HG03521 (cell line): ENCODE results near the gene NIM1K.
"Not testable (repeated sequence)": the region's sequence is repeated elsewhere in the genome, so short reads cannot be mapped to it uniquely, and the experiment has no call there.

Experiments used
- ATAC-seq: cut with Tn5 transposase; IDR thresholded peaks from one replicate; pipeline ENCODE4 v1.9.1; 2021; ENCODE audit warnings: mild to moderate bottlenecking, moderate library complexity; ENCODE audit not compliant: unreplicated experiment

The NIM1K gene

DNA sequence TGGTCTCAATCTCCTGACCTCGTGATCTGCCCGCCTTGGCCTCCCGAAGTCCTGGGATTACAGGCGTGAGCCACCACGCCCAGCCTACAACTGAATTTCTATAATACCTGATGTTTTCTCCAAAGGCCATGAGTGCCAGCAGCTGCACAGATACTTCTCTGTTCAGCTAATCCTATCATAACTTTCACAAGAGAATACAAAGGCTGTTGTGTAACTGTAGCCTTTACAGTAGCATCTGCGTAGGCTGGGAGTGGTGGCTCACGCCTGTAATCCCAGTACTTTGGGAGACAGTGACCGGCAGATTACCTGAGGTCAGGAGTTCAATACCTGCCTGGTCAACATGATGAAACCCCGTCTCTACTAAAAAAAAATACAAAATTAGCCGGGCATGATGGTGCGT lies 8.9 kb upstream of the NIM1K start:
- ATAC-seq: not testable (repeated sequence)

DNA sequence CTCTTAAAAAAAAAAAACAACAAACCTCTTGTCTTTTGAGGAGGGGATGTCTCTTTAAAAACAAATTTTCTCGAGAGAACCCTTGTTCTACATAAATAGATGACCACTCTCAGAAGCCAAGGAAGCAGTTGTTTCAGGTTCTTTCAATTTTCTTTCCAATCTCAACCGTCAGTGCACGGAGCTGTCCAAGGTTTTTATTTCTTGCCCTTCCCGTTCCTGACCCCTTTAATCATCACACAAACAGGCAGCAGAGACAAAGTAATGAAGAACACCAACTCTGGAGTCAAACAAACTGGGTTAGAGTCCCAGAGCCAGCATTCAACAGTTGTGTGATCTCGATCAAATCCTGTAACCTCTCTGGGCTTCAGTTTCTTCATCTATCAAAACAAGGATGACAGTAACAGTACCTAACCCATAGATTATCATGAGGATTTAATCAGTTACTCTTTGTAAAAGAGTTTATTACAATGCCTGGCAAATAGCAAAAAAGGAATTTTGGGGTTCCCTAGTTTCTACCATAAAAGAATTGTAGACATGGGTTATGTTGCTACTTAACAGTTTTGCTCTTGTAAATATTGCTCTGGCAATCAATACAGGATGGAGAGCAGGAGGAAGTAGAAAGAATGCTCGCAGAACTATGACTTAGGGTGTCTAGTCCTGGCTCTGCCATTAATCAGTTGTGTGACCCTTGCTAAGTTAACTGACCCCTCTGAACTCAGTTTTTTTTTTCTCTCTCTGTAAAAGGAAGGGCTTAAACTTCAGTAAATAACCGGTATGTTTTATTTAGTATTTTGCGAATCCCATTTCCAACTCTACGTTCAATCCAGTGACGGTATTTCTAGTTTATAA lies 1.0 kb upstream of the NIM1K start:
- no peak for ATAC-seq

DNA sequence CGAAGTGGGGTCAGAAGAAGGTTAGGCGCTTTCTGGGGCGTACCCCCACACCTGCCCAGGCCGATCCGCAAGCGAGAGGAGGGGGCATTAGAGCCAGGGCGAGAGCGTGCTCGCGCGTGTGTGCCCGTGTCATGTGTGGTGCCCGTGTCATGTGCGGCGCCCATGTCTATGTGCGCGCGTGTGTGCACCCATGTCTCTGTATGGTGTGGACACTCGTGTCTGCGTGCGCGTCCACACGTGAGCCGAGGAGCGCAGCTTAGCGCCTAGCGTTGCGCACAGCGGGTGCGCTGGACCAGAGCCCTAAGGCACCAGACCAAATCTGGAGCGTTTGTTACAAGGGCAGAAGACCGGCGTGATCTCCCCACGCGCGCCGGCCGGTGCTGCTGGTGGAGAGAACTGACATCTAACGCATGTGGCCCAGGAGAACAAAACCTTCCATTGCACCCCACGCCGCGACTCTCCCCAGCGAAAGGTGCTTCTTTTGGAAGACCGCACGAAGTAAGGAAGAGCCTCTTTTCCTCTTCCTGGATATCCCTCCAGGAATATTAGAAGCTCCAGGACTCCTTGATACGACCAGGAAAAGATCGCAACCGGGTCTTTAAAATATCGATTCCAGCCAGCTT lies 644 bp downstream of the NIM1K start:
- ATAC-seq: peak; percentile 26

DNA sequence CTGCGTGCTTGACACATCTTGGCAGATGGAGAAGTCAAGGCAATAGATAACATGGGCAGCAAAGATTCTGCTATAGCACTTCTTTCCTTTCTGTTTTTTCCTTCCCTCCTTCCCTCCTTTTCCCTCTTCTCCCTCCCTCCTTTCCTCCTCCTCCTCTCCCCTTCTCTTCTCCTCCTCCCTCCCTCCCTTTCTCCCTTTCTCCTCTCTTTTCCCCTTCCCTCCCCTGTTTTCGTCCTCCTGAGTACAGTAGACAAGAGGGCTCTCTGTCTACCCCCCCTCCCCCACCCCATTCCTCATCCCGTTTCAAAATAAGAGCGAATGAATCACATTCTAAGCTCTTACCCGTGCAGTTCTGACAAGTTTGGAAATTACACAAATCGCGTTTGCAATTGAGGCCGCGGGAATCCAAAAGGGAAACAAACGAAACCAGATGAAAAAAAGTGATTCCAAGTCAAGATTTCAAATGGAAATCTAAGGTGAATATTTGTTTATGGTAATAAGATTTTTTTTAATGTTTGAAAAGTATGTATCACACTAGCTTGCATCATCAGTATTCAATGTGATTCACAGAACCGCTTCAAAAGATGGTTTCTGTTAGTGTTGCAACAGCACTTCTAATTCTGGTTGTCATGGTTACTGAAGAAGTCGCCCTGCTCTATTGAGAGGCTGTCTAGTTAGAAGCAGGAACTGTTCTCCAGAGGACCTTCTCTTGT lies 1.3 kb downstream of the NIM1K start:
- ATAC-seq: peak; percentile 65

DNA sequence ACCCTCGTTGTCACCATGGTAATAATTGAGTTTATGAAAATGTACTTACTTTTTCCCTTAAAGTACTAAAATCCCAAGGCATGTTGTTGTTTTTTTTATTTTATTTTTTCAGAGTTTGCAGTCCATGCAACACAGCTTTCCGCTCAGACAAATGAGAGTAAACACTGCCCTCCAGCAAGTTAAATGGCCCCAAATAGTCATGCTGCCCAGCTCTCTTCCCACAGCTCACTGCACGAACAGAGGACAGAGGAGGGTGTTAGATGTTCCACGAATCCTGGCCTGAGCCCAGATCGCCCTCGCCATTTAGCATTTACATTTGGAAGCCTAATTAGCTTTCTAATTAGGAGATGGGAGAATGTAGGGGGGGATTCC lies 1.9 kb downstream of the NIM1K start:
- no peak for ATAC-seq

DNA sequence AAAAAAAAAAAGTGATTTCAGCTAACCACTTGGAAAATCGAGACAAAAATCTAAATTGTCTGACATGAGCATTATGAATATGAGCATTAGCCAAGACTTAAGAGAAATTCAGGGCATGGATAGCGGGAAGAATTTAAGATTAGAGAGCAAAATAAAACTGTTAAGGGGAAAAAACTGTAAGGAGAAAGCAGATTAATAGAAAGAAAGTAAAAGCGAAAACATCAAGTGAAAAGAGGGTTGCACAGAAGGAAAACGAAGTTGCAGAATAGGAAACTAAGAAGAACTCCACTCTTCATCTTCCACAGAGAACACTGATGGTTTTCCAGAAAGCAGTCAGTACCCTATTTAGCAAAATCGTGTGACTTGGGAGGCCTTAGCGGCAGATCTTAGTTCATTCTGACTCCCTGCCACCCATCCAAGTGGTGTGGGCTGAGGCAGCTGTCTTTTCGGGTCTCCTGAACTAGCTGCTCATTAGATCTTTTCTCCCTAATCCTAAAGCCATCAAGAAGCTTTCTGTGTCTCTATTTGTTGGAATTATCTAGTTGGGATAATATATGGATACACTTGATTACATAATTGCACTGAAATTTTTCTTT lies 3.7 kb downstream of the NIM1K start:
- ATAC-seq: no peak

DNA sequence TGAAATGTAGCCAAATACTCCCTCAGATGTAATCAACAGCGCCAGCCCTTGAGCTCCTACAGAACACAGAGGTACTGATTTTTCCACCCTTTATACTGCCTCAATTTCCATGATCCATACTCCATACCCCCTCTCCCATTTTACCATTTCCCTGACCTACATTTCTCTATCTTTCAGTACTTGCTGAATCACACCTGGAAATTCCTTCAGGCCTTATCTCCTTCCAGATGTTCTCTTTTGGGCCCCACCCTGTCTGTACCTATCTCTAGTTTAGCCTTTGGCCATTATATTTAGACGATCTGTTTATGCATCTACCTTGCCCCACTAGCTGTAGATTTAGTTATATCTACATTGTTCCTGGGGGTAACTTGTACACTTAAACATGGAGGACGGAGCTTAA lies 5.5 kb downstream of the NIM1K start:
- ATAC-seq: no peak

DNA sequence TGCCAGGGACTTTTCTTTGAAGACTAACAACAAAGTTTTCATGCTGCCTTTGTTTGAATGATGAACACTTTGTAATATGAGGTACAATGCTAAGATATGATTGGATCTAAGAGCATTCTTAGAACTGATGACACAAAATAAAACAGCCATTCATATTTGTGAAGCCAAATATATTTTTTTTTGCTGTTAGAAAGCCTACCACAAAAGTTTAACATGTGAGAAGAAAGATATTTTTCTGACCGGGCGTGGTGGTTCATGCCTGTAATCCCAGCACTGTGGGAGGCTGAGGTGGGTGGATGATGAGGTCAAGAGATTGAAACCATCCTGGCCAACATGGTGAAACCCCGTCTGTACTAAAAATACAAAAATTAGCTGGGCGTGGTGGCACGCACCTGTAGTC lies 9.4 kb downstream of the NIM1K start:
- ATAC-seq: not testable (repeated sequence)

DNA sequence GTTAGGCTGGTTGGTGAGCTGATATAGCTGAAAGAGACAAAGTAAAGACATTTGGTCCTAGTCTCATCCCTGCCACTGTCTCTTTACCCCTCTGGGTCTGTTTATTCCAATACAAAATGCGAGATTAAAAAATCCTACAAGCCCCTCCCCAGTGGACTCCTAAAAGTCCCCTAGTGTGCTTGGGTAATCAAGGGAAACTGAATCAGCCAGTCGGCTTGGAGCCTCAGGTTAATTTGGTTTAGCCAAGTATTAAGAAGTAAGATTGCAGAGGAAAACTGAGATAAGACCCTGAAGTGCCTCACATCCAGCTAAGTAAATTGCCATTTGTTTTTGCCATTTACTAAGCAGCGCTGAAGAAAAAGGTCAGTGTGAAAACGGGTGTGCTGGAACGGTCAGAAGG lies 10.4 kb downstream of the NIM1K start:
- no peak for ATAC-seq

DNA sequence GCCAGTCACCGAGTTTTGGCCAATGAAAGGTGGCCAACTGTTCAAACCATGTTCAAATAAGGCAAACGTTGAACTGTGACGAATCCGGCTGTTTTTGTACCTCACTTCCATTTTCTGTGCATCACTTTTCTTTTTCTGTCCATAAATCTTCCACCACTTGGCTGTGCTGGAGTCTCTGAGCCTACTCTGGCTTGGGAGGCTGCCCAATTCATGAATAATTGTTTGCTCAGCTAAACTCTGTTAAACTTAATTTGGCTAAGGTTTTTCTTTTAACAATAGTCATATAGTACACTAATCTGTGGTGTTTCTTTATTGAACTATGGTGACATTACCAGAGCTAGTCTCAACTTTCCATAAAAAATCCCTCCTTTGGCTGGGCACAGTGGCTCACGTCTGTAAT lies 11.3 kb downstream of the NIM1K start:
- no peak for ATAC-seq

DNA sequence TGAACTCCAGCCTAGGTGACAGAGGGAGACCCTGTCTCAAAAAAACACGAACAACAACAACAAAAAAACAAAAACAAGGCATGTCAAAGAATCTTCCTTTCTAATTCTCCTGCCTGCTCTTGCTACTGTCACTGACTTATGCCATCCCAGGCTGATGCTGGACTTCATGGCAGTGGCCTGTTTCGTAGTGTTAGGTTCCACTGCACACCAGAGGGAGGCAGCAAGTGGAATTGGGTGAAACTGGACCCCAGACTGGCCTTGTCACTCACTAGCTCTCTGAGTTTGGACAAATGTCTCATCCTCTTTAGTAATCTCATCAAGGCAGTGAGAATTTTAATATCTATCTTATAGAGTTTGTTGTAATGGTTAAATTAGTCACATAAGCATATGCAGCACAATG lies 12.9 kb downstream of the NIM1K start:
- ATAC-seq: no peak

DNA sequence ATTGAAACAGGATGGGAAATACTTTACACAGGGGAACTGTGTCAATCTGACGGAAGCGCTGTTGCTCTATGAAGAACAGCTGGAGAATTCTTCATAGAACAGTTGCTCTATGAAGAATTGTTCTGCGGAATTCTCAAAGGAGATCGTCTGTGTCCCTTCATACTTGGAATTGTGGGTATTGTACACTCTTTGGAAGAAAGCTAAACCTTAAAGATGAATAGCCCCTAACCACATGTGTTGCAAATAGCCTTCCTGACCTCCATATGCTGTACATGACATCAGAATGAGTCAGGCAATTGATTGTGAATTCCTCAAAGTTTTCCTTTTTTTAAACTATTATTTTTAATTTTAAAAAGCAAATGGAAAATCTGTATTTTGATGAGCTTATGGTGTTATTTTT lies 15.6 kb downstream of the NIM1K start:
- ATAC-seq: no peak

DNA sequence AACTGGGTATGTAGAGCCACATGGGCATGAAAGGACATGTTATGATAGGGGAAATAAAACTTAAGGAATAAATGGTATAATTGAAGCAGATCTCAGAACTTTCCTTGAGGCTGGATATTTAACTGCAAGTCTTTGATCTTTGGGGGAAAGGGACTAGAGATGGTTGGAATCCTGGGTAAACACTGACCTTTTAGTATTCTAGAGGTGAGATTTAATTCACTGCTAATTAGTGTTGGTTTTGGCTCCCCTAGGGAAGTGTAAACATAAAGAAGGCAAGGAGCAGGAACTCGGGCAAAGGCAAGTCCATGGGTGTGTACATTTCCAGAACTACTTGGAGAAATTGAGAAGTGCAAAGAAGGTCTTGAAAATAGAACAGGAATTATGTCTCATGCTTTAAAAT lies 16.6 kb downstream of the NIM1K start:
- no peak for ATAC-seq

DNA sequence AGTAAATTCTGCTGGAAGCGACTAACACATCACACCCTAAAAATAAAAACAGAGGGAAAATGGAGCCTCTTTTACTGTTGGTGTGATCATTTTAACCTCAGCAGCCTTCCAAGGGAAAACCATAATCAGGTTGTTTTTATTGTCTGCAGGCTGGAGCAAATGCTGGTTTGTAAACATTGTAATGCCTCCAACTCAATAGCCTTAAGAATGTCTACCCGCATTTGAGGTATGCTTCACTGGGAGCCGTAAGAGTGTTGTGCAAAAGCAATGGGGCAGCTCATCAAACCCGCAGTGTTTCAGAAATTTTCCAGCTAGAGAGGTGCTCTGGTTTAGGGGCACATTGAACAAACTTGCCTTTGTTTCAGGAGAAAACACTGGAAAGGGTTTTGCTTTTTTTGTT lies 17.0 kb downstream of the NIM1K start:
- ATAC-seq: no peak

DNA sequence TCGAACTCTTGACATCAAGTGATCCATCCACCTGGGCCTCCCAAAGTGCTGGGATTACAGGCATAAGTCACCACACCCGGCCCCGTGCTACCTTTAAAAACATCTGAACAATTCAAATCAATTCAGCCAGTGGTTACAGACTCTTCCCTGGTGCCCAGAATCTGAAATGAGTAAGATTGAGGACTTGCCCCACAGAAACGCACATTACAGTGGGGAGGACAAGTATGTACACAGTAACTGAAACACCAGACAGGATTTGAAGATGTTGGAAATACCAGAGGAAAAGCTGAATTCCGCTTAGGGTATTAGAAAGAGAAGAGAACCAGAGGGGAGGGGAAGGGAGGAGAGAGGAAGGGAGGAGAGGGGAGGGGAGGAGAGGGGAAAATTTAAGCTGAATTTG lies 17.8 kb downstream of the NIM1K start:
- ATAC-seq: no peak

DNA sequence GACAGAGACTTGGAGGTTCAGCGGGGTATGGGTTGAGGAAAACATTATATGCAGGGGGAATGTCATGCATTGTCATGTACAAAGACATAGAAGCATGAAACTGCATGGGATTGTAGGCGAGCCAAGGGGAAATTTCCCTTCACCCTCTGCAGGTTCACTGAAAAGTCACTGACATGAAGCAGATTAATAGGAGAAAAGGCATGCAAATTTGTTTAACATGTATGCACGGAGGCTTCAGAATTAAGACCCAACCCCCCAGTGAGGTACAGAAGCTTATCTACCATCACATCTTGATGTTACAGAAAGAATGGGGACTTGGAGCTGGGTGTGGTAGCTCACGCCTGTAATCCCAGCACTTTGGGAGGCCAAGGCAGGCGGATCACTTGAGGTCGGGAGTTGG lies 18.5 kb downstream of the NIM1K start:
- no peak for ATAC-seq

DNA sequence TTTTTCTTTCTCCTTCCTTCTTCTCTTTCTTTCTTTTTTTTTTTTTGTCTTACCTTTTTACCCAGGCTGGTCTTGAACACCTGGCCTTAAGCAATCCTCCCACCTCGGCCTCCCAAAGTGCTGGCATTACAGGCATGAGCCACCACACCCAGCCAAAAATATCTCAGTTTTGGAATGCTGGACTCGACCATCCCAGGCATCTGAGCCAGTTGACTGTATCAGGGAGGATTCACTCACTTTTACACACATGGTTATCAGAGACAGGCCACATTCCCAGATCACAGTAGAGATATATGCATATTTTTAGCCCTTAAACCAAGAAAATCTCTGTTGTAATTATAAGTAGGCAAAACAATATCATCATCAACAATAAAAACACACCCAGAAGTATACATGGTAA lies 21.9 kb downstream of the NIM1K start:
- ATAC-seq: no peak

DNA sequence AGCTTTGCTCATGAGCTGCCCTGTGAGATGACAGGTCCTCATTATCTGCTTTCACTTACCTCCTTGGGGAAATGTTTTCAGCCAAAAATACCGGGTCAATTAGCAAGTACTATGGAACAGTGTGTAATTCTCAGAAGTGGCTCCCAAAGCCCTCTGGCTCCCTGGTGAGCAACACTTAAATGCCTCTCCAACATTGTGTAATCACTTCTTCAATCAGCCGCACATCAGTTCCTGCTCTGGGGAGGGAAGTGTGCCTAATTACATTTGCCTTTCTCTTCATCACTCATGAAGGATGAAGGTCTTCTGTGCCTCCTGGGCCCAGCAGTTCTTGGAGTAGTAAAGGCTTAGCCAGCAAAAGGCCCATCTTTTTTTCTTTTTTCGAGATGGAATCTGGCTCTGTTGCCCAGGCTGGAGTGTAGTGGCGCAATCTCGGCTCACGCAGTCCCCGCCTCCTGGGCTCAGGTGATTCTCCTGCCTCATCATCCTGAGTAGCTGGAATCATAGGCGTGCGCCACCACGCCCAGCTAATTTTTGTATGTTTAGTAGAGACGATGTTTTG lies 23.1 kb downstream of the NIM1K start:
- no peak for ATAC-seq

DNA sequence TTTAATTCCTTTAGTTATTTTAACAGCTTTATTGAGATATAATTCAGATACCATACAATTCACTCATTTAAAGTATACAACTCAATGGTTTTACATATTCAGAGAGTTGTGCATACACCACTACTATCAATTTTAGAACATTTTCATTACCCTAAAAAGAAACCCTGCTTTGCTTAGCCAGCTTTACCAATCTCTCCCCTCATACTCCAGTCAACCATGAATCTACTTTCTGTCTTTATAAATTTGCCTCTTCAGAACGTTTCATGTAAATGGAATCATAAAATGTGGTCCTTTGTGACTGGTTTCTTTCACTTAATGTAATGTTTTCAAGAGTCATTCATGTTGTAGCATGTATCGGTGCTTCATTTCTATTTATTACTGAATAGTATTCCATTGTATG lies 24.9 kb downstream of the NIM1K start:
- ATAC-seq: no peak

DNA sequence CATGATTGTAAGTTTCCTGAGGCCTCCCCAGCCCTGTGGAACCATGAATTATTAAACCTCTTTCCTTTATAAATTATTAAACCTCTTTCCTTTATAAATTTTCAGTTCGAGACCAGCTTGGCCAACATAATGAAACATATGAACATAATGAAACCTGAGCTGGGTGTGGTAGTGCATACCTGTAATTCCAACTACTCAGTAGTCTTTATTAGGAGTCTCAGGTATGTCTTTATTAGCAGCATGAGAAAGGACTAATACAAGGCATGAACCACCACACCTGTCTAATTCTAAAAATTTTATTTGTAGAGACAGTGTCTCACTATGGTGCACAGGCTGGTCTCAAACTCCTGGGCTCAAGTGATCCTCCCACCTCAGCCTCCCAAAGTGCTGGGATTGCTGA lies 27.1 kb downstream of the NIM1K start:
- ATAC-seq: no peak

DNA sequence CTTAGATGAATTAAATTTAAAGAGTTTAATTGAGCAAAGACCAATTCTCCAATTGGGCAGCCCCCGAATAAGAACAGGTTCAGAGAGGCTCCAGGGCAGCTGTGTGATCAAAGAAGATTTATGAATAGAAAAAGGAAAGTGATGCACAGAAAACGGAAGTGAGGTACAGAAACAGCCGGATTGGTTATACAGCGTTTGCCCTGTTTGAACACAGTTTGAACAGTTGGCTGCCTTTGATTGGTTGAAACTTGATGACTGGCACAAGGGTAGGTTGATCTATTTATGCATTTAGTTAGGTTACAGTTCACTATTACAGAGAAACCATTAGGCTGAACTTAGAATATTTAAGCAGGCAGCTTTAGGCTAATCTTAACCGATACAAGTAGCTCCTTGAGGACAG lies 29.5 kb downstream of the NIM1K start:
- no peak for ATAC-seq
